ENCODE data around the gene F2R. TPM values are rescaled to one million over a fixed set of nuclear protein-coding genes. Genes with fewer than 3 reads are reported as not detected.
"Not testable (repeated sequence)": the region's sequence is repeated elsewhere in the genome, so short reads cannot be mapped to it uniquely, and the experiment has no call there.

The F2R gene
- total RNA-seq, 2 donors from 2014 or later: 9.4 to 33.4 TPM

- ATAC-seq (replicated peaks): no peak
- Mint-ChIP-seq H3K4me3 (no peak overlapping the region), H3K27me3 (peaks cover 3% of the 10 kb centered on the region), H3K36me3 (ENCODE audit: low read depth) (no peaks in the 10 kb centered on the region), H3K4me1 (no peaks in the 10 kb centered on the region), H3K9me3 (no peaks in the 10 kb centered on the region), H3K27ac (no peak overlapping the region)
These were observed 28.7 kb downstream of the F2R start for GRCh38 chr5:76744632-76745031.

DNA sequence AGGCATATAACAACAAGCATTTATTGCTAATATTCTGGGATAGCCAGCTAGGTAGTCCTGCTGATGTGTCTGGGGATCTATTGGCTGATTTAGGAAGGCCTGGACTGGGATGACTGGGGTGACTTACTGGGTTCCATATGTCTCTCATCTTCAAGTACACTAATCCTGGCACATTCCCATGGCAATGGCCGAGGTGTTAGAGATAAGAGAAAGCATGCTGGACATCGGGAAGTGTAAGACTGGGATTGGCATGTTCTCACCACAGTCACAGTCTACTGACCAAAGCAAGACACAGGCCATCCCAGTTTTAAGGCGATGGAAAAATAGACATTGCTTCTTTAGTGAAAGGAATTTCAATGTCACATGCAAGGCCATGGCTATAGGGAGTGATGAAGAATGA is 29.7 kb downstream of the F2R start:
- Mint-ChIP-seq H3K27ac (no peak overlapping the region), H3K4me3 (no peak overlapping the region), H3K4me1 (no peaks in the 10 kb centered on the region), H3K36me3 (ENCODE audit: low read depth) (no peaks in the 10 kb centered on the region), H3K27me3 (peaks cover 3% of the 10 kb centered on the region), H3K9me3 (no peaks in the 10 kb centered on the region)
- ATAC-seq (replicated peaks): no peak

DNA sequence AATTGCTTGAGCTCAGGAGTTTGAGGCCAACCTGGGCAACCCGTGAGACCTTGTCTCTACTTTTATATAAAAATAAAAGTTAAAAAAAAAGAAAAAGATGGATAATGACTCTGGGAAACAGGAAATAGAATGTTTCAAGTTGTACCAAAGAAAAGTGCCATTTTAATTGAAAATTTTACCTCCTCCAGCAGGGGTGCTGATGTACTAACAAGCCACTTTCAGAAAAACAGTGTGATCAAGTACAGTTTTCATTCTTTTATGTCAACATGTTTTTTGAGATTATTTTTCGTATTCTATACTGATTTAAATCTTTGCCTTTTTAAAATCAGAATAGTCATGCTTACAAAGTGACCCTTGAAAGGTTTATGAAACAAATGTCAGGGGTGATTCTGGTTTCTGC is 30.8 kb downstream of the F2R start:
- H3K27ac Mint-ChIP-seq: no peak overlapping the region
- H3K4me3 Mint-ChIP-seq: no peak overlapping the region

GRCh38 chr5:76747706-76748105 is 31.8 kb downstream of the F2R start:
- H3K4me1 Mint-ChIP-seq: no peaks in the 10 kb centered on the region
- H3K36me3 Mint-ChIP-seq (ENCODE audit: low read depth): no peaks in the 10 kb centered on the region
- no peak overlapping the region for H3K4me3 Mint-ChIP-seq
- H3K27me3 Mint-ChIP-seq: peaks cover 3% of the 10 kb centered on the region
- no peaks in the 10 kb centered on the region for H3K9me3 Mint-ChIP-seq
- ATAC-seq (replicated peaks): no peak
- no peak overlapping the region for H3K27ac Mint-ChIP-seq

More for the DNA sequence above, 30.8 kb downstream of the F2R start:
- no peak for ATAC-seq (replicated peaks)
- H3K9me3 Mint-ChIP-seq: no peaks in the 10 kb centered on the region
- peaks cover 3% of the 10 kb centered on the region for H3K27me3 Mint-ChIP-seq
- H3K36me3 Mint-ChIP-seq (ENCODE audit: low read depth): no peaks in the 10 kb centered on the region
- H3K4me1 Mint-ChIP-seq: no peaks in the 10 kb centered on the region

GRCh38 chr5:76751291-76751690 is 35.4 kb downstream of the F2R start:
- Mint-ChIP-seq H3K27ac (no peak overlapping the region), H3K4me1 (no peaks in the 10 kb centered on the region), H3K36me3 (ENCODE audit: low read depth) (no peaks in the 10 kb centered on the region), H3K9me3 (no peaks in the 10 kb centered on the region), H3K27me3 (peaks cover 3% of the 10 kb centered on the region), H3K4me3 (no peak overlapping the region)
- ATAC-seq (replicated peaks): no peak

- no peak for ATAC-seq (replicated peaks)
- Mint-ChIP-seq H3K36me3 (ENCODE audit: low read depth) (no peaks in the 10 kb centered on the region), H3K4me1 (no peaks in the 10 kb centered on the region), H3K27me3 (no peaks in the 10 kb centered on the region), H3K9me3 (no peaks in the 10 kb centered on the region), H3K27ac (no peak overlapping the region), H3K4me3 (no peak overlapping the region)
These were observed 38.7 kb downstream of the F2R start for GRCh38 chr5:76754668-76755078.

GRCh38 chr5:76755779-76756637 is 40.1 kb downstream of the F2R start:
- no peaks in the 10 kb centered on the region for H3K27me3 Mint-ChIP-seq
- H3K36me3 Mint-ChIP-seq (ENCODE audit: low read depth): no peaks in the 10 kb centered on the region
- H3K4me1 Mint-ChIP-seq: no peaks in the 10 kb centered on the region
- no peak for ATAC-seq (replicated peaks)
- H3K27ac Mint-ChIP-seq: no peak overlapping the region
- no peaks in the 10 kb centered on the region for H3K9me3 Mint-ChIP-seq
- no peak overlapping the region for H3K4me3 Mint-ChIP-seq

GRCh38 chr5:76757049-76757448 is 41.1 kb downstream of the F2R start:
- ATAC-seq (replicated peaks): no peak

GRCh38 chr5:76761118-76761517 is 45.2 kb downstream of the F2R start:
- not testable (repeated sequence) for H3K9me3 Mint-ChIP-seq; H3K36me3 Mint-ChIP-seq (ENCODE audit: low read depth); H3K27me3 Mint-ChIP-seq; ATAC-seq (replicated peaks); H3K4me3 Mint-ChIP-seq; H3K27ac Mint-ChIP-seq; H3K4me1 Mint-ChIP-seq

More at GRCh38 chr5:76757049-76757448, 41.1 kb downstream of the F2R start:
- no peaks in the 10 kb centered on the region for H3K9me3 Mint-ChIP-seq
- H3K27me3 Mint-ChIP-seq: no peaks in the 10 kb centered on the region
- no peaks in the 10 kb centered on the region for H3K4me1 Mint-ChIP-seq
- H3K4me3 Mint-ChIP-seq: no peak overlapping the region
- H3K27ac Mint-ChIP-seq: no peak overlapping the region
- no peaks in the 10 kb centered on the region for H3K36me3 Mint-ChIP-seq (ENCODE audit: low read depth)

- H3K9me3 Mint-ChIP-seq: no peaks in the 10 kb centered on the region
- H3K27ac Mint-ChIP-seq: no peak overlapping the region
- no peak for ATAC-seq (replicated peaks)
- no peaks in the 10 kb centered on the region for H3K36me3 Mint-ChIP-seq (ENCODE audit: low read depth)
- H3K4me3 Mint-ChIP-seq: no peak overlapping the region
- no peaks in the 10 kb centered on the region for H3K27me3 Mint-ChIP-seq
- peaks cover 5% of the 10 kb centered on the region for H3K4me1 Mint-ChIP-seq
These were observed 46.6 kb downstream of the F2R start for GRCh38 chr5:76762484-76762883.

DNA sequence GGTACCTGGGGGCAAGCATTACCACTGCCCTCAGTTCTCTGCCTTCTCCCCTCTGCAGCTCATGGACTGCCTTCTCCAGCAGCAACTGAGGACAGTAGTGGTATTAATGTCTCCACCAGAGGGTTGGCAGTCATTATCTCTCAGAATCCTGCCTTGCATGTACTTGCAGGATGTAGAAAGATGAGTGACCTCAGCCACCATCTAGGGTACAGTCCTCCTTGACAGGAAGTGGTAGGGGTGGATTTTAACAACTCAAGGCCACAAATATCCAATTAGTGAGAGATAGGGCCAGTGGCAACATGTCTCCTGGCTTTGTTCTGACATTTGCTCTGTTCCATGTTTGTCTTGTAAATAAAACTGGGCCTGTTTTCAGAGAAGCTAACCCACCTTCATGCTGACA is 47.2 kb downstream of the F2R start:
- H3K9me3 Mint-ChIP-seq: no peaks in the 10 kb centered on the region
- H3K27me3 Mint-ChIP-seq: no peaks in the 10 kb centered on the region
- peaks cover 5% of the 10 kb centered on the region for H3K4me1 Mint-ChIP-seq
- H3K36me3 Mint-ChIP-seq (ENCODE audit: low read depth): no peaks in the 10 kb centered on the region
- ATAC-seq (replicated peaks): peak; percentile 35
- no peak overlapping the region for H3K27ac Mint-ChIP-seq
- no peak overlapping the region for H3K4me3 Mint-ChIP-seq

DNA sequence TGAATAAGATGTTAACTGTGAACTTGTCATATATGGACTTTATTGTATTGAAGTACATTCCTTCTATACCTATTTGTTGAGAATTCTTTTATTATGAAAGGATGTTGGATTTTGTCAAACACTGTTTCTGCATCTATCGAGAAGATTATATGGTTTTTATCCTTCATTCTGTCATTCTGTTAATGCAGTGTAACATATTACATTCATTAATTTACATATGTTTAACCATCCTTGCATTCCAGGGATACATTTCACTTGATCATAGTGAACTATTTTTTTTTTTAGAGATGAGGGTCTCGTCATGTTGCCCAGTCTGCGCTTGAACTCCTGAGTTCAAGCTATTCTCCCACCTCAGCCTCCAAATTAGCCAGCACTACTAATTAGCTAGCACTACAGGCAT is 48.4 kb downstream of the F2R start:
- H3K4me3 Mint-ChIP-seq: no peak overlapping the region
- H3K27ac Mint-ChIP-seq: no peak overlapping the region
- H3K4me1 Mint-ChIP-seq: peaks cover 5% of the 10 kb centered on the region
- H3K27me3 Mint-ChIP-seq: no peaks in the 10 kb centered on the region
- no peaks in the 10 kb centered on the region for H3K36me3 Mint-ChIP-seq (ENCODE audit: low read depth)
- H3K9me3 Mint-ChIP-seq: no peaks in the 10 kb centered on the region
- ATAC-seq (replicated peaks): no peak

DNA sequence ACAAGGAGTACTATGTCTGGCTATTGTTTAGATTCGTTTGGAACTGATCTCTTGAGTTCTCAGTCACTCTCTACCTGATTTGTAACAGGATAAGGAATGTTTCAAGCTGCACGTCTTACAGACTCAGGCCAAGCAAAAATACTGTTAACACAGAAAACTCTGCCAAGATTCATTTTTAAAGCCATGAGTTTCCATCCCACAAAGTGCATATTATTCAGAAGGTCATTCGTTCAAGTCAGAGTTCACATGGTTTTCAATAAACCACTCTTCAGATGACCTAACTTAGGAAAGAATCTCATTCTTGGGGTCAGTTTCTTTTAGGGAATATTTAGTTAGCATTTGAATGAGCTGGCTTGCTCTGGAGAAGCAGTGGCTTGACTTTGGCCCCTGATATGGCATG is 49.3 kb downstream of the F2R start:
- Mint-ChIP-seq H3K27me3 (no peaks in the 10 kb centered on the region), H3K4me1 (peaks cover 5% of the 10 kb centered on the region), H3K27ac (no peak overlapping the region), H3K4me3 (no peak overlapping the region), H3K36me3 (ENCODE audit: low read depth) (no peaks in the 10 kb centered on the region), H3K9me3 (no peaks in the 10 kb centered on the region)
- no peak for ATAC-seq (replicated peaks)

DNA sequence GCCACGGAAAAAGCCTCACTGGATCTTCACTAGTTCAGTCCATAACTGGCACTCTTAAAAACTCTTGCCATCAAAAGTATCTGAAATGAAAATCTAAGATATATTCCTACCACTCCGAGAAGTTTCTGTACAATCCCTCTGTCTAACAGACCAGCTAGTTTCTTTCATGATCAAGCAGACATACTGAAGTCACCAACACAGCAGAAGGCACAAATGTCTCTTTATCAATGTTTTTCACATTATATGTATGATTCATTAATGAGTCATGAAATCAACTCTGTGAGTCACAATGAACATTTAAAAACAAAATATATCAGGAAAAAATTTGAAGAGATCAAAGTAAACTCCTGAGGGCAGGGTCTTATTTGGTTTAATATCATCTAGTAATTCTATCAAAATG is 50.8 kb downstream of the F2R start:
- Mint-ChIP-seq H3K9me3 (no peaks in the 10 kb centered on the region), H3K4me3 (no peak overlapping the region), H3K27ac (no peak overlapping the region), H3K4me1 (peaks cover 5% of the 10 kb centered on the region), H3K36me3 (ENCODE audit: low read depth) (no peaks in the 10 kb centered on the region), H3K27me3 (no peaks in the 10 kb centered on the region)
- no peak for ATAC-seq (replicated peaks)

DNA sequence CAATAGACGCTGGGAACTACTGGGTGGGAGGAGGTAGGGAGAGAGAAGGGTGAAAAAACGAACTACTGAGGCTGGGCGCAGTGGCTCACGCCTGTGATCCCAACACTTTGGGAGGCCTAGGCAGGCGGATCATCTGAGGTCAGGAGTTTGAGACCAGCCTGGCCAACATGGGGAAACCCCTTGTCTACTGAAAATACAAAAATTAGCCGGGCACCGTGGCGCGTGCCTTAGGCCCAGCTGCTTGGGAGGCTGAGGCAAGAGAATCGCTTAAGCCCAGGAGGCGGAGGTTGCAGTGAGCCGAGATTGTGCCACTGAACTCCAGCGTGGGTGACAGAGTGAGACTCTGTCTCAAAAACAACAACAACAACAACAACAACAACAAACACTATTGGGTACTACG is 55.1 kb downstream of the F2R start:
- not testable (repeated sequence) for H3K27me3 Mint-ChIP-seq; H3K4me3 Mint-ChIP-seq; ATAC-seq (replicated peaks); H3K9me3 Mint-ChIP-seq; H3K4me1 Mint-ChIP-seq; H3K36me3 Mint-ChIP-seq (ENCODE audit: low read depth); H3K27ac Mint-ChIP-seq

All from activated T-helper 17 cell treated with anti-CD3 and anti-CD28 coated beads, Interleukin-2, amount 50 U/mL, for 72 hours (primary cell).